Osteocyte (in vitro differentiated cells): ENCODE results near the gene ARHGAP36. TPM values are rescaled to one million over a fixed set of nuclear protein-coding genes. Genes with fewer than 3 reads are reported as not detected.

Experiments
- total RNA-seq: library from RNA; stranded (reverse); gene quantifications from 2 replicates; pipeline ENCODE4 v1.2.1, GENCODE V29; 2021

Gene ARHGAP36
- total RNA-seq, 1 donor from 2014 or later: not detected

Other genes starting within 250 kb of the ARHGAP36 start
- 13.6 and 13.9 TPM in 2 replicates for gene ENOX2, start 155.1 kb upstream of the ARHGAP36 start, total RNA-seq
- gene IGSF1, start 231.0 kb downstream of the ARHGAP36 start, total RNA-seq: 2.9 and 3.1 TPM in 2 replicates